ENCODE measurements around the gene CPZ.

DNA sequence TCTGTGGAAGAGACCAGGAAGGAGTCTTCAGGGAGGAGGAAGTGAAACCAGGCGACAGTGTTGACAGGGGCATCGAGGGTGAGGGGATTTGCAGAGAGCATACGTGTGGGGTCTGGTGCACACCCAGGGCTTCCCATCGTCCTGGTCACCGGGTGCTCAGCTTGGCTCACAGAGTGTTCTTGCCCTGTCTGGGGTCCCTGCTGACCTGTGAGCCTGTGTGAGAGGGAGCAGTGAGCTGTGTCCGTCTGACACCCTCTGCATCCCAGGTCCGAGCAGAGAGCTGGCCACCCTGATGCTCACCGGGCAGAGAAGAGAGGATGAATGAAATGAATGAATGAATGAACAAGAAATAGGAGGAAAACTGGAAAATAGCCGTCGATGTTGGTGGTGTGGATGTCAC is 46.5 kb downstream of the CPZ start:
- TF ChIP-seq CTCF (conservative IDR thresholded peaks at IDR 0.05) (no peak), EZH2 (IDR thresholded peaks at IDR 0.05; ENCODE audit: low read depth) (no peak)
